AG04450 (cell line): ENCODE results near the gene SLC7A4. TPM values are rescaled to one million over a fixed set of nuclear protein-coding genes. Genes with fewer than 3 reads are reported as not detected.

ENCODE experiments used
- CTCF ChIA-PET: fragments of 300-600, 350-600 bp; formaldehyde crosslinking; extraction: SDS; loops from one replicate; lab custom pipeline; 2022; ENCODE audit warnings: antibody characterized with exemption, inconsistent platforms; lab: Charles Lee
- POLR2A ChIA-PET: fragments of 350-600 bp; formaldehyde crosslinking; extraction: SDS; loops from one replicate; lab custom pipeline; 2021; ENCODE audit warnings: antibody characterized with exemption, inconsistent platforms; lab: Yijun Ruan, JAX
- DNase-seq: peaks from one replicate; pipeline ENCODE4 v3.0.0-alpha.2; 2011; ENCODE audit warnings: low read depth, low spot score
- H3K27ac ChIP-seq: one replicate; pipeline ENCODE4 v1.5.1; 2012; ENCODE audit warnings: low read depth, low read length, control low read depth
- H3K27me3 ChIP-seq: one replicate; pipeline ENCODE4 v1.6.0; 2012; ENCODE audit warnings: low read length; ENCODE audit not compliant: control insufficient read depth, insufficient read depth
- H3K4me3 ChIP-seq: 2 replicates; pipeline ENCODE4 v1.5.1; 2011; ENCODE audit warnings: mild to moderate bottlenecking, low read depth, low read length, control low read depth
- H3K9me3 ChIP-seq: 2 replicates; pipeline ENCODE4 v1.5.1; 2012; ENCODE audit warnings: low read length; ENCODE audit not compliant: control insufficient read depth, insufficient read depth
- polyA plus RNA-seq: library from polyadenylated mRNA; depleted of rRNA; stranded (reverse); fragments of >200 nt; gene quantifications from 2 replicates; pipeline ENCODE4 v1.2.3, GENCODE V29; 2011
- TF ChIP-seq, protein P1 (sequence below): IDR thresholded peaks from 2 replicates; pipeline ENCODE4 v1.5.1; 2011; ENCODE audit warnings: low read depth, low read length, control low read depth, inconsistent platforms

Gene SLC7A4
- polyA plus RNA-seq, 1 experiment, result 0.11 TPM

DNA sequence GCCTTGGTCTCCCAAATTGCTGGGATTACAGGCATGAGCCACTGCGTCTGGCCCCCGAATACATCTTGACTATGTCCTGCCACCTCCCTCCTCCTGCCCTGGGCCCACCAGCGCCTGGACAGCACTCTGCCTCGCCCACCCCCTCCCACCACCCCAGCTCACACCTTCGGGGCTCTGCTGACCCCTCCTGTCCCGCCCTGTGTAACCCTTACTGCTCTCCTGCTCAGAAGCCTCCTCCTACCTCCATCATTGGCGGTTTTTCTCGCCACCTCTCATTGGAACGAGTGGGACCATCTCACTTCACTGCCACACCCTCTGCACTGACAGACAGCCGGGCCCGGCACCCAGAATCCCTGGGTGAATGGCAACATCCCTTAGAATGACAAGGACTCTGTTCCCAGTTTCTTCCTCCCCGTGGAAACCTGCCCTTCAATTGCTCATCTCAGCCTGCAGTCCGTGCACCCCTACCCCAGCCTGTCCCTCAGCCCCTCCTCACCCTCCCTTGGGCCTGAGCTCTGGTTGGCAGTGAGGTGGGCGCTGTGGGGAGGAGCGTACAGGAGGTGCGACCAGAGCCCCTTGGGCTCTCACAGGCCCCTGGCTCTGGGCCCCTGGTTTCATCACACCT lies 45.6 kb upstream of the SLC7A4 start:
- peaks cover 3% of the 10 kb centered on the region for H3K27me3 ChIP-seq
- no peak overlapping the region for H3K27ac ChIP-seq
- peaks cover 2% of the 10 kb centered on the region for H3K9me3 ChIP-seq
- TF ChIP-seq, protein P1, sequence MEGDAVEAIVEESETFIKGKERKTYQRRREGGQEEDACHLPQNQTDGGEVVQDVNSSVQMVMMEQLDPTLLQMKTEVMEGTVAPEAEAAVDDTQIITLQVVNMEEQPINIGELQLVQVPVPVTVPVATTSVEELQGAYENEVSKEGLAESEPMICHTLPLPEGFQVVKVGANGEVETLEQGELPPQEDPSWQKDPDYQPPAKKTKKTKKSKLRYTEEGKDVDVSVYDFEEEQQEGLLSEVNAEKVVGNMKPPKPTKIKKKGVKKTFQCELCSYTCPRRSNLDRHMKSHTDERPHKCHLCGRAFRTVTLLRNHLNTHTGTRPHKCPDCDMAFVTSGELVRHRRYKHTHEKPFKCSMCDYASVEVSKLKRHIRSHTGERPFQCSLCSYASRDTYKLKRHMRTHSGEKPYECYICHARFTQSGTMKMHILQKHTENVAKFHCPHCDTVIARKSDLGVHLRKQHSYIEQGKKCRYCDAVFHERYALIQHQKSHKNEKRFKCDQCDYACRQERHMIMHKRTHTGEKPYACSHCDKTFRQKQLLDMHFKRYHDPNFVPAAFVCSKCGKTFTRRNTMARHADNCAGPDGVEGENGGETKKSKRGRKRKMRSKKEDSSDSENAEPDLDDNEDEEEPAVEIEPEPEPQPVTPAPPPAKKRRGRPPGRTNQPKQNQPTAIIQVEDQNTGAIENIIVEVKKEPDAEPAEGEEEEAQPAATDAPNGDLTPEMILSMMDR, result no peak
- ChIA-PET POLR2A (no interaction called here), CTCF (no interaction called here)
- no peak overlapping the region for H3K4me3 ChIP-seq
- no peak for DNase-seq

DNA sequence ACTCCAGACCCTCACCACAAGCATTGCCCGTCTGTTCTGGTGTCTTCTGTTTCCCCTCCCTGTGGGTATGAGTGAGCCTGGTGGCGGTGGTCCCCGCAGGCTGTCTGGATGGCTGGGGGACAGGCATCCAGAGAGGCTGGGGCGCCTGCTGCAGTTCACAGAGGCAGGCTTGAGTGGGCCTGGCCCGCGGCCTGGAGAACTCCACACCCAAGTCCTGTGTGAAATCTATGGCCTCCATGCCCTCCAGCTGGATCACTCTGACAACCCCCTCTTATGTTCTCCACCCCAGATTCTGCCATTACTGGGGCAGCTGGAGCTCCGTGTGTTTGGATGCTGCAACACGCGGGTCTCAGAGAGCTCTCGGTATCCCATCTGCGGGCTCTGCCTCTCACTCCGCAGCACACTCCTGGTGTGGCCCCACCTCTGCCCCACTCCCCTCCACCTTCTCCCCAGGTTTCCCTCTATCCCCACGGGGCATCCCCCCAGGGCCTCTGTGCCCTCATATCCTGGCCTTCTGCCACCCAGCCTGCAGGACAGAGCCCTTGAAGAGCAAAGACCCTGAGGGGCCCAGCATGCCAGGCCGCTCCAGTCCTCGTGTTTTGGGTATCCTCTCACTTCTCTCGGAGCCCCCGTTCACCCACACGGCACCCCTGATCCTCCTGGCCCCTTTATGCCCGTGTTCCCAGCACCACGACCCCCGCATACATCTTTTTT lies 44.7 kb upstream of the SLC7A4 start:
- TF ChIP-seq, protein P1, result no peak
- peaks cover 7% of the 10 kb centered on the region for H3K9me3 ChIP-seq
- peaks cover 3% of the 10 kb centered on the region for H3K27me3 ChIP-seq
- H3K4me3 ChIP-seq, result no peak overlapping the region
- no peak for DNase-seq
- POLR2A ChIA-PET, result no interaction called here
- H3K27ac ChIP-seq, result no peak overlapping the region
- CTCF ChIA-PET, result no interaction called here

DNA sequence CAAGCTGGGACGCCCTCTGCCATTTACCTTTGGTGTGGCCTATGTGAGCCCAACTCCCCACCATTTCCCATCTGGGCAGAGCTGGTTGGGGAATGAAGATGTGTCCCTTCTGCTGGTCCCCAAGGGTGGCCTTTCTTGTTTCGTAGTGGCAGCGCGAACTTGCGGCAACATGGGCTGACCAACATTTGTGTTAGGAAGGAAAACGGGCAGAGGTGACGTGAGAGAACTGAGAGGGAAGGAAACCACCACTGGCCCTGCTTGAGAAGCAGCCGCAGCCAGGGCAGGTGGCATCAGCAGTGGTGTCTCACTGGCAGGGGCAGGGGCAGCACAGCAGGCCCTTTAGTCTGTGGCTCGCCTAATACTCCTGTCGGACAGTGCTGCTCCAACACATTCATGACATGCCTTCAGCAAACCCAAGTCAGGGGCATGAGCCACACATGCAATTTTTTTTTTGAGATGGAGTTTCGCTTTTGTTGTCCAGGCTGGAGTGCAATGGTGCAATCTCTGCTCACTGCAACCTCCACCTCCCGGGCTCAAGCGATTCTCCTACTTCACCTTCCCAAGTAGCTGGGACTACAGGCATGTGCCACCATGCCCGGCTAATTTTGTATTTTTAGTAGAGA lies 43.3 kb upstream of the SLC7A4 start:
- Histone ChIP-seq H3K27me3 (peaks cover 3% of the 10 kb centered on the region), H3K27ac (no peak overlapping the region), H3K9me3 (peaks cover 15% of the 10 kb centered on the region), H3K4me3 (no peak overlapping the region)
- DNase-seq, result no peak
- ChIA-PET CTCF (no interaction called here), POLR2A (no interaction called here)
- TF ChIP-seq, protein P1, result no peak

DNA sequence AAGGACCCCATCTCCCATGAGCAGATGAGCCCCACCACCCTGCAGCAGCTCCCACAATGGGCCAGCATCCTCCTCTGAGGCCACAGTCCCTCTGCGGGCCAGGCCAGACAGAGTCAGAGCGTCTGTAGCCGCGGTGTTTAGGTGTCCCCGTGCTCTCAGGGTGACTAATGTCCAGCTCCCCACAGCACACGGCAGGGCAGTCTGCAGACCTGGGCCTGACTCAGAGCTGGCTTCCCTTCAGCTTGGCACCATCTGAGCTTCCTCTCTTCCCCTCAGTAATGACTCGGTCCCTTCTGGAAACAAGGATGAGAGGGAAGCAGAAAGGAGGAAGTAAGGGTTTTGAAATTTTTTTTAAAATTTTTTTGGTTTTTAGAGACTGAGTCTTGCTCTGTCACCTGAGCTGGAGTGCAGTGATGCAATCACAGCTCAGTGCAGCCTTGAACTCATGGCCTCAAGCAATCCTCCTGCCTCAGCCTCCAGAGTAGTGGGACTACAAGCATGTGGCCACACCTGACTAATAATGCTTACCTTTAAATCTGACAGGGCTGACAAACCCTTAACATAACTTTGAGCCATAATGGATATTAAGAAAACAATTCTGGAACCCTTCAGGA lies 41.8 kb upstream of the SLC7A4 start:
- Histone ChIP-seq H3K27ac (no peak overlapping the region), H3K4me3 (no peak overlapping the region), H3K27me3 (peaks cover 8% of the 10 kb centered on the region), H3K9me3 (peaks cover 15% of the 10 kb centered on the region)
- CTCF ChIA-PET, result no interaction called here
- DNase-seq, result no peak
- POLR2A ChIA-PET, result no interaction called here
- TF ChIP-seq, protein P1, result no peak
